ENCODE data around the gene SLC28A1. TPM values are rescaled to one million over a fixed set of nuclear protein-coding genes. Genes with fewer than 3 reads are reported as not detected.

The SLC28A1 gene
- total RNA-seq, 1 experiment from 2014 or later = not detected

DNA sequence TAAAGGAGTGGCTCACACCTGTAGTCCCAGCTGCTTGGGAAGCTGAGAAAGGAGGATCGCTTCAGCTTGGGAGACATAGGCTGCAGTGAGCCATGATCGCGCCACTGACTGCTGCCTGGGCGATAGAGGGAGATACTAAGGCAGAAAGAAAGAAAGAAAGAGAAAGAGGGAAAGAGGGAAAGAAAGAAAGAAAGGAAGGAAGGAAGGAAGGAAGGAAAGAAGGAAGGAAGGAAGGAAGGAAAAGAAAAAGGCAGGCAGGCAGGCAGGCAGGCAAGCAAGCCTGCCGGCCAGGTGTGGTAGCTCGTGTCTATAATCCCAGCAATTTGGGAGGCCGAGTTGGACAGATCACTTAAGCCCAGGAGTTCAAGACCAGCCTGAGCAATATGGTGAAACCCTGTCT is 15.3 kb downstream of the SLC28A1 start:
- H3K9me2 ChIP-seq (ENCODE audit: insufficient read depth) = no peaks in the 10 kb centered on the region
- H3K9ac ChIP-seq (ENCODE audit: low read length) = no peak overlapping the region
- BruUV-seq (replicated peaks) = no TSS peak
- no peaks in the 10 kb centered on the region for H3K36me3 ChIP-seq (ENCODE audit: control insufficient read depth in 1 of 2, insufficient read depth in 2 of 2, low read length in 2 of 2)
- ATAC-seq = no peak
- H3K79me2 ChIP-seq (ENCODE audit: insufficient read depth, low read length) = no peaks in the 10 kb centered on the region
- POLR2A ChIA-PET = interaction anchor here (0.6 kb wide), 1 partner anchor 268 kb away, joined by 4 read pairs; no protein-coding TSS in a partner anchor
- CTCF ChIA-PET = no interaction called here
- no peak overlapping the region for H3K4me2 ChIP-seq (ENCODE audit: low read length)
- intact Hi-C loops (cut with micrococcal nuclease) = no loop called here
- no peaks in the 10 kb centered on the region for H3K9me3 ChIP-seq (ENCODE audit: control insufficient read depth in 1 of 2, insufficient read depth in 1 of 2, low read depth in 1 of 2, low read length in 2 of 2)
- no peak for DNase-seq (ENCODE audit: low read depth, low spot score)
- no peaks in the 10 kb centered on the region for H3K27me3 ChIP-seq (ENCODE audit: insufficient read depth, low read length)
- RAD21 ChIA-PET (ENCODE audit: low non-redundant PET in 1 of 2, low total read pairs in 2 of 2, uncharacterized antibody in 2 of 2, unreplicated experiment in 2 of 2) = no interaction called here
- H2AFZ ChIP-seq (ENCODE audit: low read depth, low read length, poor library complexity, severe bottlenecking) = no peak overlapping the region
- no peak overlapping the region for H3K4me3 ChIP-seq (replicated peaks in 1 of 2; ENCODE audit: low read depth in 1 of 2, low read length in 2 of 2)
- H3K27ac ChIP-seq (ENCODE audit: low read depth, low read length) = no peak overlapping the region
- no peaks in the 10 kb centered on the region for H4K20me1 ChIP-seq (ENCODE audit: insufficient read depth)
- H3K4me1 ChIP-seq (ENCODE audit: control insufficient read depth in 1 of 2, insufficient read depth in 2 of 2, low read length in 2 of 2) = peaks cover 0 to 6% of the 10 kb centered on the region in 2 experiments; a peak in 1 of 4 replicates
- TF ChIP-seq EGR1 (IDR thresholded peaks at IDR 0.05; ENCODE audit: low read depth) (no peak), SRF (IDR thresholded peaks at IDR 0.05; ENCODE audit: low read depth) (no peak), POLR2A (IDR thresholded peaks at IDR 0.05; ENCODE audit: borderline replicate concordance, extremely low read depth, insufficient read depth, insufficient read length) (no peak)
- TF ChIP-seq, protein P1, sequence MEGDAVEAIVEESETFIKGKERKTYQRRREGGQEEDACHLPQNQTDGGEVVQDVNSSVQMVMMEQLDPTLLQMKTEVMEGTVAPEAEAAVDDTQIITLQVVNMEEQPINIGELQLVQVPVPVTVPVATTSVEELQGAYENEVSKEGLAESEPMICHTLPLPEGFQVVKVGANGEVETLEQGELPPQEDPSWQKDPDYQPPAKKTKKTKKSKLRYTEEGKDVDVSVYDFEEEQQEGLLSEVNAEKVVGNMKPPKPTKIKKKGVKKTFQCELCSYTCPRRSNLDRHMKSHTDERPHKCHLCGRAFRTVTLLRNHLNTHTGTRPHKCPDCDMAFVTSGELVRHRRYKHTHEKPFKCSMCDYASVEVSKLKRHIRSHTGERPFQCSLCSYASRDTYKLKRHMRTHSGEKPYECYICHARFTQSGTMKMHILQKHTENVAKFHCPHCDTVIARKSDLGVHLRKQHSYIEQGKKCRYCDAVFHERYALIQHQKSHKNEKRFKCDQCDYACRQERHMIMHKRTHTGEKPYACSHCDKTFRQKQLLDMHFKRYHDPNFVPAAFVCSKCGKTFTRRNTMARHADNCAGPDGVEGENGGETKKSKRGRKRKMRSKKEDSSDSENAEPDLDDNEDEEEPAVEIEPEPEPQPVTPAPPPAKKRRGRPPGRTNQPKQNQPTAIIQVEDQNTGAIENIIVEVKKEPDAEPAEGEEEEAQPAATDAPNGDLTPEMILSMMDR (IDR thresholded peaks at IDR 0.05 in 2 of 3, conservative IDR thresholded peaks at IDR 0.05 in 1 of 3; ENCODE audit: borderline replicate concordance in 1 of 3, insufficient read depth in 1 of 3, low read depth in 2 of 3, low read length in 2 of 3) = no peak

DNA sequence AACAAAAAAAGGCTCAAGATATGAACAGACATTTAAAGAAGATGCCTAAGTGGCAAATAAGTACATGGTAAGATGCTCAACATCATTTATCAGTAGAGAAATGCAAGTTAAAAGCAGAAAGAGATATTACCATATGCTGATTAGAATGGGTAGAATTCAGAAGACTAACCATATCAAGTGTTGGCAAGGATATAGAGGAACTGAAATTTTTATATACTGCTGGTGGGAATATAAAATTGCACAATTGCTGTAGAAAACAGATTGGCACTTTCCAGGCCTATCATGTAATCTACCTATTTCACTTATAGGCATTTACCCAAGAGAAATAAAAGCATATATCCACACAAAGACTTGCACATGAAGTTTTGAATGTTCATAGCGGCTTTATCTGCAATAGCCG is 17.1 kb downstream of the SLC28A1 start:
- ChIA-PET CTCF (no interaction called here), POLR2A (no interaction called here), RAD21 (ENCODE audit: low non-redundant PET in 1 of 2, low total read pairs in 2 of 2, uncharacterized antibody in 2 of 2, unreplicated experiment in 2 of 2) (no interaction called here)
- intact Hi-C loops (cut with micrococcal nuclease) = no loop called here
- Histone ChIP-seq H3K9me3 (ENCODE audit: control insufficient read depth in 1 of 2, insufficient read depth in 1 of 2, low read depth in 1 of 2, low read length in 2 of 2) (no peaks in the 10 kb centered on the region), H2AFZ (ENCODE audit: low read depth, low read length, poor library complexity, severe bottlenecking) (no peak overlapping the region), H3K9me2 (ENCODE audit: insufficient read depth) (no peaks in the 10 kb centered on the region), H3K36me3 (ENCODE audit: control insufficient read depth in 1 of 2, insufficient read depth in 2 of 2, low read length in 2 of 2) (no peaks in the 10 kb centered on the region), H3K79me2 (ENCODE audit: insufficient read depth, low read length) (no peaks in the 10 kb centered on the region), H3K27ac (ENCODE audit: low read depth, low read length) (no peak overlapping the region), H3K27me3 (ENCODE audit: insufficient read depth, low read length) (no peaks in the 10 kb centered on the region), H3K9ac (ENCODE audit: low read length) (no peak overlapping the region), H3K4me3 (replicated peaks in 1 of 2; ENCODE audit: low read depth in 1 of 2, low read length in 2 of 2) (no peak overlapping the region), H3K4me1 (ENCODE audit: control insufficient read depth in 1 of 2, insufficient read depth in 2 of 2, low read length in 2 of 2) (no peaks in the 10 kb centered on the region), H4K20me1 (ENCODE audit: insufficient read depth) (no peaks in the 10 kb centered on the region), H3K4me2 (ENCODE audit: low read length) (no peak overlapping the region)
- DNase-seq (ENCODE audit: low read depth, low spot score) = no peak
- TF ChIP-seq SP1 (IDR thresholded peaks at IDR 0.05; ENCODE audit: low read depth) (no peak), ZFX (IDR thresholded peaks at IDR 0.05) (no peak)
- no TSS peak for BruUV-seq (replicated peaks)
- ATAC-seq = no peak
